Psoas muscle (tissue), 8 donors: ENCODE results near the gene SETBP1. TPM values are rescaled to one million over a fixed set of nuclear protein-coding genes. Genes with fewer than 3 reads are reported as not detected.

Source experiments
- ATAC-seq, 4 donors: fragments of 200-7000 bp; cut with Tn5 transposase; one replicate each; pipeline ENCODE4 v1.9.1; 2020; ENCODE audit warnings: moderate library complexity in 3 of 4, mild to moderate bottlenecking in 2 of 4
- DNase-seq, 2 donors: peaks; one replicate each; pipeline ENCODE4 v3.0.0-alpha.2; 2020
- H3K27ac ChIP-seq: fragments of 200-600 bp; one replicate; pipeline ENCODE4 v1.8.0; 2022
- H3K27me3 ChIP-seq, 3 donors: fragments of 200-600 bp in 1 of 3; one replicate each; pipeline versions ENCODE4 v1.6.1 to v1.8.0; 2013 to 2022; ENCODE audit warnings: low read length in 2 of 3, mild to moderate bottlenecking in 2 of 3, moderate library complexity in 1 of 3; ENCODE audit not compliant: insufficient read depth in 3 of 3
- H3K36me3 ChIP-seq, 2 donors: fragments of 200-600 bp in 1 of 2; one replicate each; pipeline versions ENCODE4 v1.6.1 to v1.8.0; 2013 to 2022; ENCODE audit warnings: low read depth in 1 of 2, mild to moderate bottlenecking in 1 of 2, moderate library complexity in 1 of 2; ENCODE audit not compliant: insufficient read depth in 1 of 2
- H3K4me1 ChIP-seq: fragments of 200-600 bp; one replicate; pipeline ENCODE4 v1.8.0; 2022
- H3K4me3 ChIP-seq: fragments of 200-600 bp; one replicate; pipeline ENCODE4 v1.8.0; 2022; ENCODE audit warnings: mild to moderate bottlenecking
- H3K9me3 ChIP-seq: fragments of 200-600 bp; one replicate; pipeline ENCODE4 v1.8.0; 2022
- CTCF ChIP-seq: fragments of 200-600 bp; IDR thresholded peaks from one replicate; pipeline ENCODE4 v1.8.0; 2022; ENCODE audit warnings: antibody characterized with exemption
- WGBS, 3 donors: extraction: QIAGEN DNeasy Blood & Tissue Kit; methylation state at CpG; one replicate each; pipeline versions ENCODE4 v1.1.6 to v1.1.7; 2013; 5-methylcytosine and 5-hydroxymethylcytosine counted together
- intact Hi-C, 2 donors: fragments of 100-400 bp; cut with DNase I; formaldehyde crosslinking; loops; one replicate each; pipeline versions ENCODE4 v1.11.0 to v1.14.2; 2022
- polyA plus RNA-seq, 3 donors: library from polyadenylated mRNA; stranded (reverse); fragments of 200-250 nt; gene quantifications; one replicate each; pipeline ENCODE4 v1.2.3, GENCODE V29; 2013
- total RNA-seq, 4 donors: library from RNA; stranded (reverse); fragmentation: NEBNext Ultra II Directional in 2 of 4; extraction: Animal tissue kit (Norgen Biotek cat#: 25700) in 2 of 4; gene quantifications; one replicate each; pipeline versions ENCODE4 v1.2.1 to v1.2.4, GENCODE V29; 2021 to 2023
- donor health status: healthy with polysubstance abuse.
- donor health status: DM: no; HTN: no; CAD: no; lungs with moderate emphysema.
- donor health status: Bipolar disorder and iron deficiency.
- donor health status: healthy.
- donor health status: DM: yes; HTN: yes; CAD: no.
- donor health status: DM: no; HTN: no; CAD: no.
- donor health status: DM: no; HTN: no; CAD: no.
- donor health status: DM: yes; HTN: yes; CAD: no.

Gene SETBP1
- total and polyA plus RNA-seq, 7 donors = 0.61 to 21.0 (median 10.5) TPM

DNA sequence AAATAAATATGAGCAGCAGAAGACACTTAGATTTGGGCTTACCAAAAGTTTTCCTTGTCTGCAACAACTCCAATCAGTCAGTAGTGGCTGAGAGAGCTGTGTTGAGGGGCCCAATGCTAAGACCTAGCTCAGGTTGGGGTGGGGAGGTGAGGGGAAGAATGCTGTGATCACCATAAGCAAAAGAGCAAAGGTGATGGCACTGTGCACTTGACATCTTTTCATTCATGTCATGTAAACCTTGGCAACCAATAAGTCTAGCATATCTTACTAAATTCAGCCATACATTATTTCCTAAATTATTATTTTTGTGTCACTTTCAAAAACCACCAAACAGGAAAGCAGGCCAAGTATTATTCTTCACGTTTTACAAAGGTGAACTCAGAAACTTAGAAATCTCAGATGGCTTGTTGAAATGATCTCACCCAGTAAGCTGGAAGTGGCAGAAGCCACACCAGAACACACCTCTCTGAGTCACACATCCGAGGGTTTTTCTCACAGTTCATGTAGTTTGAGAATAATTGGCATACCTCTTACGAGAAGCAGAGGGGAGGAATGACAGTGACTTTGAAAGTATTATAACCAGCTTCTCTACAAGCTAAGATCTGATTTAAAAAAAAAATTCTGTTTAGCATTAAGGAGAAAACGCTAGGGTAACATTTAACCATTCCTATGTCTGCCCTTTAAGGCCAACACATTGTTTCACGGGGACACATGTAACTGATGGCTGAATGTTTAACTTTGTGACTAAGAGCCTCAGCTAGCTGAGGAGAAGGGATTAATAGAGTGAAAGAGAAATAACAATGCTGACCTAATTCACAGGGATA is 43.3 kb upstream of the SETBP1 start:
- no peaks in the 10 kb centered on the region for H3K9me3 ChIP-seq
- intact Hi-C loops = no loop called here
- H3K4me1 ChIP-seq = peaks cover 3% of the 10 kb centered on the region
- no peak for ATAC-seq
- no peaks in the 10 kb centered on the region for H3K36me3 ChIP-seq
- 60 to 65% (median 60%) methylated on average over 5 of the region's 5 CpGs for WGBS, 3 donors
- no peak overlapping the region for H3K4me3 ChIP-seq
- no peak for TF ChIP-seq CTCF
- H3K27ac ChIP-seq = no peak overlapping the region
- DNase-seq = no peak
- H3K27me3 ChIP-seq = no peaks in the 10 kb centered on the region

DNA sequence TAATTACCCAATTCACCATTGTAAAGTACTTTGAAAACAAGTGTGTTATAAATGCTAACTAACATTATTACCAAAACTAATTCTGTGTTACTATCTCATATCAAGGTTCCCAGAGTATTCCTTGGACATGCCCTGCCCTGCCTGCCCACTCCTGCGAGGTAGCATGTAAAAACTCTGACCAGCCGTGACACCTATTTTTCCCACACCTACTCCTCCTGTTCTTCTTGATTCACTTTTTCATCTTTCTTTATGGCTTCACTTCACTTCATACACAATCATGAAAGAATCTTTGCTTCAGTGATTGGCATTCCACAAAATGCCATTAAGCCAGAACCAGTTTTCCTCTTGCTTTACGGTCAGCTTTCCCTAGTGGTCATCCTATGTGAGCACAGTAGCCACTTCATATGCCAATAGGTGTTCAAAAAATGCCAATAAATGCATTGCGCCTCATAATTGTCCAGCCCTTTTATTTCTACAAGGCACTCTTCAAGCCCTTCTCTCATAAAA is 42.6 kb upstream of the SETBP1 start:
- no peak for ATAC-seq
- H3K27ac ChIP-seq = no peak overlapping the region
- no peak overlapping the region for H3K4me3 ChIP-seq
- TF ChIP-seq CTCF = no peak
- no peaks in the 10 kb centered on the region for H3K27me3 ChIP-seq
- H3K4me1 ChIP-seq = no peaks in the 10 kb centered on the region
- no peaks in the 10 kb centered on the region for H3K36me3 ChIP-seq
- H3K9me3 ChIP-seq = no peaks in the 10 kb centered on the region
- intact Hi-C loops = no loop called here
- WGBS, 3 donors = 95 to 98% (median 96%) methylated on average over 4 of the region's 4 CpGs
- no peak for DNase-seq

GRCh38 chr18:44638811-44639210 is 41.9 kb upstream of the SETBP1 start:
- TF ChIP-seq CTCF = no peak
- intact Hi-C loops = no loop called here
- H3K27ac ChIP-seq = no peak overlapping the region
- H3K4me3 ChIP-seq = no peak overlapping the region
- WGBS, 3 donors = 91 to 98% (median 93%) methylated on average over 1 of the region's 1 CpG
- H3K9me3 ChIP-seq = no peaks in the 10 kb centered on the region
- H3K36me3 ChIP-seq = no peaks in the 10 kb centered on the region
- ATAC-seq = no peak
- no peaks in the 10 kb centered on the region for H3K27me3 ChIP-seq
- DNase-seq = no peak
- H3K4me1 ChIP-seq = no peaks in the 10 kb centered on the region

DNA sequence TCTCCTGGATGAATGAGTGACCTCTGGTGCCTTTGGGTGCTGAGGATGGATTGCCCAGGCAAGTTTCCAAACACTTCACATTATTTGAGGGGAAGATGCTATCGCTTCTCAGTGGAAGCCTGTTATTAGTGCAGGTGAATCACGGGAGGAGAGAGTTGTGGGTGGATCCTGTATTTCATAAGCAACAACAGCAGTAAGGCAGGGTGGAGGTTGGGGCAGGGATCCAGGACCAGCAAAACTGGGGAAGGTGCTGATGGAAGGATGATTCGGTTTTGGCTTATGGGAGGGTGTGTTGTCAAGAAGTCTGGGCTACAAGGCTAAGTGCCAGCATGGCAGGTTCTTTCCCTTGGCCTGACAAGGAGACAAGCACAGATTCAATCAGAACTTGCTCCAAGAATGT is 37.7 kb upstream of the SETBP1 start:
- intact Hi-C loops = no loop called here
- Histone ChIP-seq H3K36me3 (no peaks in the 10 kb centered on the region), H3K27ac (no peak overlapping the region), H3K9me3 (no peaks in the 10 kb centered on the region), H3K27me3 (no peaks in the 10 kb centered on the region), H3K4me1 (no peaks in the 10 kb centered on the region), H3K4me3 (no peak overlapping the region)
- TF ChIP-seq CTCF = no peak
- ATAC-seq (no peak), DNase-seq (no peak)
- 81 to 84% (median 82%) methylated on average over 3 of the region's 3 CpGs for WGBS, 3 donors
